Right ventricle myocardium inferior (tissue), 1 donor: ENCODE data around the gene EFEMP2. TPM values are rescaled to one million over a fixed set of nuclear protein-coding genes. Genes with fewer than 3 reads are reported as not detected.
A peak's percentile ranks its signal among the peaks of the same experiment; 100 is the strongest.

Experiments
- ATAC-seq: fragments of 200-7000 bp; cut with Tn5 transposase; one replicate; pipeline ENCODE4 v1.9.1; 2020; ENCODE audit warnings: mild to moderate bottlenecking, moderate library complexity
- DNase-seq: peaks from one replicate; pipeline ENCODE4 v3.0.0; 2021; ENCODE audit errors: missing footprints
- intact Hi-C: fragments of 100-400 bp; cut with DNase I; formaldehyde crosslinking; loops from one replicate; pipeline ENCODE4 v1.11.0; 2022
- total RNA-seq: library from RNA; stranded (reverse); fragmentation: NEBNext Ultra II Directional; extraction: Animal tissue kit (Norgen Biotek cat#: 25700); gene quantifications from one replicate; pipeline ENCODE4 v1.2.1, GENCODE V29; 2021
- donor health status: DM: no; HTN: yes; CAD: no; lungs with severe emphysema.

The EFEMP2 gene
- total RNA-seq, 1 donor from 2014 or later = 83.1 TPM

DNA sequence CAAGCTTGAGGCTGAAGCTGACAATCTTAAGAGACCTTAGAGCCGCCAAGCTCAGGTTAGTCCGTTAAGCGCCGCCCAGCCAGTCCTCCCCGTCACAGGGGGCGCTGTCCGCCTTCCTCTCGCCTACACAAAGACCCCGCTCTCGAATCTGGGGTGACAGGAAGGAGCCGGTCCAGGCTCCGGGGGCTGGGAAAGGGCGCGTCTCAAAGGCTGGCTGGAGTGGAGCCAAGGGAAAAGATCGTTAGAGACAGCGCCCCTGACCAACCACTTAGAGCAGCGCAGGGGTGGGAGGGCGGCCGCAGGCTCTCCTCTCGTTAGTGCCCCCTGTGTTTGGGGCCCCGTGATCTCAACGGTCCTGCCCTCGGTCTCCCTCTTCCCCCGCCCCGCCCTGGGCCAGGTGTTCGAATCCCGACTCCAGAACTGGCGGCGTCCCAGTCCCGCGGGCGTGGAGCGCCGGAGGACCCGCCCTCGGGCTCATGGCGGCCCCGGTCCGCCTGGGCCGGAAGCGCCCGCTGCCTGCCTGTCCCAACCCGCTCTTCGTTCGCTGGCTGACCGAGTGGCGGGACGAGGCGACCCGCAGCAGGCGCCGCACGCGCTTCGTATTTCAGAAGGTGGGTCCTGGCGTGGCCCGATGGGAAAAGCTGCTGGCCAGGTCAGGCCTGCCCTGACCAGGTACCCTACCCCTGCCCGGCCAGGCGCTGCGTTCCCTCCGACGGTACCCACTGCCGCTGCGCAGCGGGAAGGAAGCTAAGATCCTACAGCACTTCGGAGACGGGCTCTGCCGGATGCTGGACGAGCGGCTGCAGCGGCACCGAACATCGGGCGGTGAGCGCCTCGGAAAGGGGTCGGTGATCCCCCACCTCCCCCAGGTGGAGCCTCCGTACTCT lies 12.1 kb downstream of the EFEMP2 start, which contains the start of gene MUS81:
Gene MUS81 (plus strand): TSS at position 156 of the 887 bp plus-strand sequence. CDS start 321 bp downstream, at position 477.
- ATAC-seq = peak; percentile 74

DNA sequence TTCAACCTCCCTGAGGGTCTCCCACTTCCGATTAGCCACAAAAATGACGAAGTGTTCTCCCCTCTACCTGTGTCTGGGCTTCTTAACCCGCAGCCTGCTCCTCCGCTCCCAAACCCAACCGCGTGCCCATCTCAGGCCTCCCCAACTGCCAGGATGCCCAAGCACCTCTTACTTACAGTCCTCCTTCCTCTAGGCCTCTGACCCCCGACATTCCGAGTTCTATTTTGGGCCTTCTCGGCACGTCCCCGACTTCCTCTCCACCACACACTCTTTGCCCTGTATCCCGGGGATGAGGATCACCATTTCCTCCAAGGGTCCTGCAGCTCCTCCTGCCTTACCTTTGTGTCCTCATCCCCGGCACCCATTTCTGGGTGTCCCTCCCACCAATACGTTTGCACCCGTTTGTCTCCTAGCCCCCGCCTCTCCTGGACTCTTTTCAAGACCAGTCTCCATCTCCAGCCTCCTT lies 12.8 kb downstream of the EFEMP2 start:
- DNase-seq (peak; percentile 73), ATAC-seq (no peak)
- intact Hi-C loops = loop anchor here (1.0 to 10.0 kb wide), 6 partner anchors 13 to 208 kb away; partner anchors contain the start of genes C11orf68, DRAP1, KAT5 and SART1

More for the DNA sequence above, 12.1 kb downstream of the EFEMP2 start, which contains the start of gene MUS81:
- intact Hi-C loops = loop anchor here (1.0 kb wide), 1 partner anchor 13 kb away; no protein-coding TSS in a partner anchor
- DNase-seq = peak; percentile 98

DNA sequence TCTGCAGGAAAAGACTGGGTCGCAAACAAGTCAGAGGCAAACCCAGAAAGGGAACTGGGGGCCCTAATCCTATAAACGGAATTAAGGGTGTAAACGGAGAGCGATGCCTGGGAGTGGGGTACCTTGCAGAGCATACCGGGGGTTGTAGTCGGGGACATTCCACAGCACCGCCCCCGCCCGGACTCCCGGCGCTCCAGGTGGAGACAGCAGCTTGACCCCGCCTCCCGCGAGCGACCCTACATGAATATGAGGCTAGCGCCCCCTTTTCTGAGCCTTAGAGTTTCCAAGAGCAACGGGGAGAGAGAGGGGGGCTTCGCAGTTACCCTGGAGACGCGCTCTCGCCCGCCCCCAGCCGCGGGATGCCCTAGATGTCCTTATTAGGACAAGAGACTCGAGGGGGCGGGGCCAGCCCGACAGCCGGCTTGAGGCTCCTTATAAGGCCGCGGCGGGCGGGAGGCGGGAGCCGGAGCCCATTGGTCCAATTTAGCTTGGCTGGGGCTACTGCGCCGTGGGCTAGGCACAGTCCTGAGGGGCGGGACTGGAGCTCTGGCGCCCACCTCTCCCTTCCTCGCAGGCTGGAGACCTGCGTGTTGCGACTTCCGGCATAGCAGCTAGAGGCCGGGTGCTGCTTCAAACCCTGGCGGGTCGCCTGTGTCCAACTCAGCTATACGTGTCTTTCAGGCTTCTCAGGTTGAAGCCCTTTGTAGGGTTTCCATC lies 13.3 kb downstream of the EFEMP2 start:
- ATAC-seq (peak; percentile 85), DNase-seq (peak; percentile 100)
- intact Hi-C loops = loop anchor here (1.0 to 10.0 kb wide), 5 partner anchors 30 to 207 kb away; partner anchors contain the start of genes C11orf68, DRAP1, KAT5 and SART1

DNA sequence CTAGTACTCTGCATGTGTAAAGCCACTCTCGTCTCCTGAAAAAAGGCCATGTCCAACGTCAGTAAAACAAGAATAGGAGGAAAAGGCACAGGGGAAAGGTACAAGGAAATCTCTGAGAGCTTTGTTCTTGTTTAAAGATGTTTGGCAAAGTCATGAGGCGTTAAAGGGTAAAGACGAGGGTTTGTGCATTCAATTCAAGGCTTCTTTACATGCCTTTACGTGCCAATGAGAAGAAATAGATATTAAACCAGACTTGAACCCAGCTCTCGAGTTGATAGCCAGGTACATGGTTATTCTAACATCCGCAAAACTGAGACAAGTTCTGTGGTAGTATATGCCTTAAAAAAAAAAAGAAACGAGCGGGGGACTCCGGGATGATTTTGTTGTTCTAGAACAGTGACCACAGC lies 13.9 kb downstream of the EFEMP2 start:
- intact Hi-C loops = loop anchor here (1.0 to 10.0 kb wide), 5 partner anchors 31 to 206 kb away; partner anchors contain the start of genes C11orf68, DRAP1, KAT5 and SART1
- DNase-seq (no peak), ATAC-seq (no peak)

DNA sequence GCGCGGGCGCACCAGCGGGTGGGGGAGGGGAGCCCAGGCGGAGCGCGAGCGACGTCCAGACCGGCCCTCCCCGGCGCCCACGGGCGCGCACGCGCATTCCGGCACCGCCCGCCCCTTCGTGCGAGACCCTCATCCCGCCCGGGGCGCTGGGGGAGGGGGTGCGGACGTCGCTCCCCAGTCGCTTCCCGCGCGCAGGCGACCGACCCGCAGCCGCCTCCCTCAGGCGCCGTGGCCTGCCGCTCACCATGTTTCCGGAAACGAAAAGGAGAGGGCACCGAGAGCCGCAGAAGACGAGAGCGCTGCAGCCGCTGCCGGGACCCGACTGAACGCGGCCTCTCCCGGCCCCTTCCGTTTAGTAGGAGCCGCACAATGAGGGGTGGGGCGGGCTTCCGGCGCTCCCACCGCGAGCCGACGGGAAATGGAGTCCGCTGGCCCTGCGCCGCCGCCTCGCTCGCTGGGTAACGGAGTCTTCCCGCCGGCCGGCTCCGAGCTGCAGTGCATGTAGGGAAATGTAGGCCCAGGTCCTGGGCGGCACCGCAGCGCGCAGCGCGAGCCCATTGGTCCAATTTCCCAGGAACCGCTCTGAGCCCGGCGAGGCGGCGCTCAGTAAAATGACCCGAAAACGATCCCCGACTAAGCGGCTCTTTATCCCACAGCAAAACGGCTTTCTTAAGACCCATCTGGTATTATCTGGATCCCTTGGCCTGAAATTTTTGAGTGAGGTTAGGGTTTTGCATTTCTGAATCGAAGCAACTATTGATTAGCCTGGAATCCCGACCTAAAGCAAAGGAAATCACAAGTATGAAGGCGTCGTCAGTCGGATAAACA lies 14.5 kb downstream of the EFEMP2 start, which contains the start of gene CFL1:
Gene CFL1 (minus strand): TSS at position 328 of the 828 bp plus-strand sequence. CDS start 81 bp downstream, at position 247.
- peak; percentile 100 for DNase-seq
- ATAC-seq = peak; percentile 81
- intact Hi-C loops = loop anchor here (2.0 to 10.0 kb wide), 4 partner anchors 61 to 206 kb away; partner anchors contain the start of genes C11orf68, DRAP1, KAT5 and SART1

DNA sequence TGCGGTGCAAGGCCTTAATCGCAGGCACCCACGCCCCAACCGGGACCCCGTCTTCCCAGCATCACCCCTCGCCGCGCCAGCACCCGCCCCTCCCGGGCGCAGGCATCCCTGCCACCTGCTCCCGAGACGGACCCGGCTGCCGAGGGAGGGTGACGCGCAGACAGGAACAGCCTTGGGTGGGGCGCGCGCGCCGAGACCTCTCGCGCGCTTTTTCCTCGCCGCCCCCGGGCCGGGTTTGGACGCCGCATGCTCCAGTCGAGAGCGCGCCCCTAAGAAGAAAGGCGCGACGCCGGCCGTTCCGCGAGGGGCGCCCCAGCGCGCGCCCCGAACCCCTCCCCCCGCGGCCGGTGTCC lies 15.1 kb downstream of the EFEMP2 start:
- intact Hi-C loops = loop anchor here (5.0 to 10.0 kb wide), 2 partner anchors 107 to 205 kb away; partner anchors contain the start of gene SART1
- no peak for ATAC-seq
- no peak for DNase-seq

DNA sequence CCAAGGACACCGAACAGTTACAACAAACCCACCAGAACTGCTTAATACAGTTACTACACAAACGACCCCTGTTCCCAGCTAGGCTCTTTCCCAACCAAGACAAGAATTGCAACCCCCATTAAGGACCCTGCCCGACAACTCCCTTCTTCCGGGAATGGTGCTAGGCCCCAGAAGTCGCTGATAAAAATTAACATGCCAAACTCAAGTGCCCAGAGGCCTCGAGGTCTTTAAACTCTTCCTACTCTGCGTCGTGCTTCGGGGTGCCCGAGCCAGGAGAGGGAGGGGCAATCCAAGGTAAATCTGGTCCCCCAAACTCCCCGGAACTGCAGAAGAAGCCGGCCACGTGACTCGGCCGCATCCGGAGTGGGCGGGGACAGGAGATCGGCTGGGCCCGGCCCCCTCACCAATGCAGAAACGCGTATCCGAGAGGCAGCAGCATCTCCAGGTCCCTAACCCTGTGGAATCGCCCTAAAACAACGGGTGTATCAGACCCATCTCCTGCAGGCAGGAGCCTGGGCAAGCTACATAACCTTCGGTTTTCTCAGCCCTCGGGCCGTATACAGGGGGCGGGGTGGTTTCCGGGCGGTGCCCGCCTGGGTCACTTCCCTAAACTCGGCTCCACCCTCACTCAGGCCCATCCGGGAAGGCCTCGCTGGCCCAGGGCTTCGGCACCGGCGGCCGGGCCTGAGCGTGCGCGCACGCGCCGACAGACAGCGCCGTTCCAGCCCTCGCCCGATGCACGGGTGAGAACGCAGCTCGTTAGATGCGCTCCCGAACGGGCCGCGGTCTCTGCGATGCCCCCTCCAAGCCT lies 15.7 kb downstream of the EFEMP2 start:
- DNase-seq (peak; percentile 94), ATAC-seq (peak; percentile 43)
- intact Hi-C loops = loop anchor here (5.0 to 10.0 kb wide), 2 partner anchors 108 to 205 kb away; partner anchors contain the start of gene SART1

DNA sequence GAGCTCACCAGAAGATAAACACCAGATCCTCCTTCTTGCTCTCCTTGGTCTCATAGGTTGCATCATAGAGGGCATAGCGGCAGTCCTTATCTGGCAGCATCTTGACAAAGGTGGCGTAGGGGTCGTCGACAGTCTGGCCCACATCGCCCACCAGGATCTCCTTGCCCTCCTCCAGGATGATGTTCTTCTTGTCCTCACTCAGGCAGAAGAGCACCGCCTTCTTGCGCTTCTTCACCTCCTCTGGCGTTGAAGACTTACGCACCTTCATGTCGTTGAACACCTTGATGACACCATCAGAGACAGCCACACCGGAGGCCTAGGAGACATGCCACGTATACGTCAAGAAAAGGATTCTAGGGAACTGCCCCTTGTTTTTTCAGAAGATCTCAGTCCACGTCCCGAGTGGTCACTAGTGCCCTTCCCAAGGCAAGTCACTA lies 16.7 kb downstream of the EFEMP2 start:
- DNase-seq (peak; percentile 43), ATAC-seq (no peak)
- intact Hi-C loops = loop anchor here (5.0 to 10.0 kb wide), 2 partner anchors 109 to 204 kb away; partner anchors contain the start of gene SART1

DNA sequence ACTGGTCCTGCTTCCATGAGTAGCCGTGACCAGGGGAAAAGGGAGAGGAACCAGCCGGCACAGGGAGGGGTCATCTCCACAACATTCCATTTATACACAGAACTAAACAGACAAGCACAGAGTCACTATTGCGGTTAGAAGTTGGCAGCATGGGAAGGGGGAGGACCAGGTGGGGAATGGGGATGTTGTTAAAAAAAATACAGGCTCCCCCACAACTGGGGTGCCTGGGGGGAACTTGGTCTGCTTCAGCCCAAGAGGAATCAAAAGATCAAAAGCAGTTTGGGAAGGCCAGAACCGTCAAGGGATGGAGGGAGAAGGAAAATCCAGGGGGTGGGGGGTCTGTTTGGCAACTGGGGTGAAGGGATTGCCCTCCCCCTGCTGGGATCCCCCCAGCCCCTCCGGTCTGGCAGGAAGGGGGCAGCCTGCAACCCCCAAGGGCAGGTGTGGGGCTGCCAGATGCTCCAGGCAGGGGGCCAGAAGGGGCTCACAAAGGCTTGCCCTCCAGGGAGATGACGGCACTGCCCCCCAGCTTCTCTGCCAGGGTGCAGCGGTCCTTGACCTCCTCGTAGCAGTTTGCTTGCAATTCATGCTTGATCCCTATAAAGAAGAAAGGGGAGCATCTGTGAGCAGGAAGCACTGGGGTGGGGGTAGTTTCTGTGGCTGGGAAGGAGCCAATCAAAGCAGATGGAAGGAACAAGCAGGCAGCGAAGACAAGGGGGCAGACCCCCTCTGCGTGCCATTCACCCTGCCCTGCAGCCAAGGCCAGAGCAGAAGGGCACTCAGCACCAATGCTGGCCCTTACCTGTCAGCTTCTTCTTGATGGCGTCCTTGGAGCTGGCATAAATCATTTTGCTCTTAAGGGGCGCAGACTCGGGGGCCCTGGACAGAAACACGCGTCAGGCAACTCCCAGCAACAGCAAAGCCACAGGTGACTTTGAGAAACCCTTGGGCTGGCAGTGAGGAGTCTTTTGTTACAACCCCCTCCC lies 17.5 kb downstream of the EFEMP2 start:
- DNase-seq (peak; percentile 58), ATAC-seq (no peak)
- intact Hi-C loops = loop anchor here (5.0 to 10.0 kb wide), 2 partner anchors 110 to 203 kb away; partner anchors contain the start of gene SART1

DNA sequence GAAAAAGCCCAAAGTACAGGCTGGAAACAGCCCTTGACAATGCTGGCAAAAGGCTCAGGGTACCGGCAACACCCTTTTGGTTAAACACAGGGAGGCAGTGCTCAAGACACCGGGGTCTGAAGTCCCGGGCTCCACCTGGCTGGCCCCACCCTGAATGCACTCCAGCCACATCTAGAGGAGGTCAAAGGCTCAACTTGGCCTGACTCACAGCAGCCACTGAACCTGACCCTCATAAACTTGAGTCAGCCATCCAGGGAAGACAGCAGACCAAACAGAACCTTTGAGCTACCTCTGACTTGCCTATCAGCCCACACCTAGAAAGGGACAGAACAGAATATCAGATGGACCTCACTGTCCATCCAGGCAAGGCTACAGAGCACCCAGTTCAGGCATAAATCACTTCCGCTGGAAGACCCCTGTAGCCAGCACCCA lies 18.4 kb downstream of the EFEMP2 start:
- ATAC-seq = no peak
- intact Hi-C loops = loop anchor here (10.0 kb wide), 1 partner anchor 111 kb away; the partner anchor contains the start of gene SART1

DNA sequence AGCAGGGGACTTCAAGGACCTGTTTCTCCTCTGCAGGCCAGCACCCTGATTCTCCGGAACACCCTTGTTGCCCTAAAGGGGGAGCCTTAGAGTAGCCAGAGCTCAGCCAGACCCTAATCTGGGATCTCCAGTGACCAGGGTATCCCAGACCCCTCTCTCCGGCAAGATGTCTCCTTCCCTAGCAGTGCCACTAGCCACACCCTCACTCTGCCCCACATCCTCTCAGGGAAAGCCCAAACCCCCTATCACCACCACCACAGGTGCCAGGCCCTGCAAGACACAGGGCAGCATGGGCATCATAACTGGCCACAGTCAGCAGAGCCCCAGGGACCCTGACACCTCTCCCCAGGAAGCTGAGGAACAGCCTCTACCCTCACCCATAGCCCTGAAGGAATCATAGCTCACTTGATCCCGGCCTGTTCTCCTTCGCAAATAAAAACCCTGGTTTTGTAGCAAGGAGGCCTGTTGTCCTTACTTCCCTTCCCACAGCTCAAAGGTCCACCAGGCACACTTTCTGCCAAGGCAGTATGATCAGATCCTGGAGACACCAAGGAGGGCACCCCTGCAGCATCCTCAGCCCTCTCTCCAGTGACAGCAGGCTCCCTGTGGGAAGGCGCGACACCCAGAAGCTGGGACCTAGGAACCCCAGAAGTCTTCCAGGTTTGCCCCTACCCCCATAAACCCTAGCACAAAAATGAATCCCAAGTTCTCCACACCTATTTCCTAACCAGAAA lies 19.2 kb downstream of the EFEMP2 start:
- ATAC-seq (no peak), DNase-seq (peak; percentile 39)
- intact Hi-C loops = loop anchor here (10.0 kb wide), 1 partner anchor 111 kb away; the partner anchor contains the start of gene SART1

More for the DNA sequence above, 18.4 kb downstream of the EFEMP2 start:
- peak; percentile 25 for DNase-seq

DNA sequence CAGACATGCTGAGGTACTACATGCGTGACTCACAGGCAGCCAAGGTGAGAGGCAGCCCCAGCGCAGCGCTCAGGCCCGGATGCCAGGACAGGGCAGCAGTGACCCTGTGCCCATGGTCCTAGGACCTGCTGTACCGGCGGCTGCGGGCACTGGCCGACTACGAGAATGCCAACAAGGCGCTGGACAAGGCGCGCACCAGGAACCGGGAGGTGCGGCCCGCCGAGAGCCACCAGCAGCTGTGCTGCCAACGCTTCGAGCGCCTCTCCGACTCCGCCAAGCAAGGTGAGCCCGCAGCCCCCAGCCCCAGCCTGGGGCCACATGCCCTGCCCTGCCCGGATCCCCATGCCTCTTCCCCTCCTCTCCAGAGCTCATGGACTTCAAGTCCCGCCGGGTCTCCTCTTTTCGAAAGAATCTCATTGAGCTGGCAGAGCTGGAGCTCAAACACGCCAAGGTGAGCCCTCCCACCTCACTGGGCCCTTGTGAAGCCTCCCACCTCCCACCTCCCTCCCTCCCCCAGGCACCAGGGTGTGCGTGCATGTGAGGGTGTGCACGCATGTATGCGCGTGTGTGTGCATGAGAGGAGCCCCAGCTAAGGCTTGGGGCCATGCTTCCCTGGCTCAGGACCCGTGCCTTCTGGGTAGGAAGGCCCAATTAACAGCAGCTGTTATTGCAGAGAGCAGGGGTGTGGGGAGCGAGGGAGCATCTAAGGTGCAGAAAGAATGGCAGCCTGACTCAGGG lies 19.9 kb downstream of the EFEMP2 start:
- DNase-seq (peak; percentile 70), ATAC-seq (no peak)
- intact Hi-C loops = loop anchor here (10.0 kb wide), 1 partner anchor 112 kb away; the partner anchor contains the start of gene SART1

DNA sequence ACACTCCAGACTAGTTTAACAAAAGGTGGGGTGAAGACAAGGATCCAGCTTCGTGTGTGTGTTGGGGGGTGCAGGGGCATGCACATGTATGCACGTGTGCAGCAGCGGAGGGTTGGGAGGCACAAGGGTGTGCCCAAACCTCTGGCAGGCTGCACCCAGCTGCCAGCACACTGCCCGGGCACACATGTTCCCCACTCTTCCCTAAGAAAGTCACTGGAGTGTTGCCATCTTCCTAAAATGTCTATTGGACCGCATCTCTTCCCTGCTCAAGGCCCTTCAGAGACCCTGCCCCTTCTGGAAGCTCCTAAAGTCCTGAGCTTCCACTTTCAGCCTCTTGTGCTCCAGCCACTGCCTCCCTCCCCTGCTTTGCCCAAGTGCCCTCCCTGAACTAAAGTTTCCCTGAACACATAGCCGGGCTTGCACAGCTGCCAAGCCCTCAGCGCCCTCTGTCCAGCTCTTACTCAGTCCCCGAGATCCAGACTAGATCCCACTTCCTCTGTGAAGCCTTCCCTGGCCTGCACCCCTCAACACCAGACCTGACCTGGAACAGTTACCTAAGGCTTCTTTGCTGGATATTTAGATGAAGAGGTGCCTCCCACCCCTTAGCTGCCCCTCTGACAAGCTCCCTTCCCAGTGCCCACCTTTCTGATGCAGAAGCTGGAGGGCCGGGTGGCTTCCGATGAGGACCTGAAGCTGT lies 20.6 kb downstream of the EFEMP2 start:
- ATAC-seq (no peak), DNase-seq (no peak)
- intact Hi-C loops = loop anchor here (10.0 kb wide), 1 partner anchor 113 kb away; the partner anchor contains the start of gene SART1
